Measurements from ENCODE around the gene SYK.

The SYK gene

DNA sequence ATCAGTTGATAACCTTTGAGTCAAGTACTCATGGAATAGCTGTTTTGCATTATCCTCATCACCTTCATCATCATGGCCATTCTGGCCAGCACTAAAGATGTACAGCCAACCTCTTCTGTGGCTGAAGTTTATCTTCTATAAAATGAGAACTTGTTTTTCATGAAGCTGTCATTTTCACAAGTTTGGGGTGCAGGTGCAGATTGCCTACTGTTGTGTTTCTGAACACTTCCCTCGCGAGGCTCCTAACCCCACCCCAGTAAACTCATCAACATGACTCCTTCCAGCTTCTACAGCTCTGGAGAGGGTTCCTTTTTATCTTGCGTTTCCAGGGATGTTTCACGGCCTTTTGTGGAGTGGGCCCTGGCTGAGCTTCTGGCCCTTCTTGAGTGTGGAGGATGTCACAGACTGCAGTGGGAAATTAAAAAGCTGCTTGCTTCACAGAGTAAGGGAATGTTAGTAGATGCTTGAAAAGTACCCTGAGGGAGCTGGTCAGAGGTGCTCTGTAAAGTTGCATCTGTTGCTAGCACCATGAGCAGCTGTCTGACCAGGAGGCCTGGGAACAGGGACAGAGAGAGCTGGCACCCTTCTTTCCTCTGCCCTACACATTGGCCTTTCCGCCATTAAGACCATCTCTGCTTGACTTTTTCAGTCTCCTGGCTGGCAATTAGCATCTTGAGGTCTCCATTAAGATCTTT, 24.9 kb downstream of the SYK start:
- DNase-seq, result no peak

DNA sequence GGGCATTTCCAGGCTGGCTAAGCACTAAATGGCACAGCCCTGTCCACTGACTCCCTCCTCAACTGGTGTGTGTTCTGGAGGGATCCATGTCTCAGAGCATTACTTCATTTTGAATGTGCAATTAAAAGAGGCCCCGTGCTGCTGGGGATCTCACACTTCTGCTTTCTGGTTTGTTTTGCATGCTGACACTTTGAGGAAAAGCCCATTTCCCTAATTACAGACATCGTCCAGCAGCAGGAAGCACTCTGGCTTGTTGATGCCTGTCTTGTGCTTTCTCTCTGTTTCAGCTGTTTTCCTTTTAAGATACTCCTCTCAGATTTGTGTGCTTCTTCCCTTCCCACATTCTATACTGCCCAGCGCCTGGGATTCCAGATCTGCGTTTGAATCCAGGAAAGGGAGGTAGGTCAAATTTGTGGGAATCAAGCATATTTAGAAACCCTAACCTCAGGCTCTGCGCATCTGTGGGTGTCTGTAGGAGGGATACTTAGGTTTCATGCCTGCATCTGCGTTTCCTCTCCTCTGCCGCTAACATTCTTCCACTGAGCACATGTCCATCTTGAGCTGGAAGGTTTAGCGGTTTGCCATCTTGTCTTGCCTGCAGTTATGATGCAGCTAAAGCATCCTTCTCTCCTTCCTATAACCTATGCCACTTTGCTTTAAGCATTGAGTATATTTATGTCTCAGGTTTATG, 25.7 kb downstream of the SYK start:
- no peak for DNase-seq

DNA sequence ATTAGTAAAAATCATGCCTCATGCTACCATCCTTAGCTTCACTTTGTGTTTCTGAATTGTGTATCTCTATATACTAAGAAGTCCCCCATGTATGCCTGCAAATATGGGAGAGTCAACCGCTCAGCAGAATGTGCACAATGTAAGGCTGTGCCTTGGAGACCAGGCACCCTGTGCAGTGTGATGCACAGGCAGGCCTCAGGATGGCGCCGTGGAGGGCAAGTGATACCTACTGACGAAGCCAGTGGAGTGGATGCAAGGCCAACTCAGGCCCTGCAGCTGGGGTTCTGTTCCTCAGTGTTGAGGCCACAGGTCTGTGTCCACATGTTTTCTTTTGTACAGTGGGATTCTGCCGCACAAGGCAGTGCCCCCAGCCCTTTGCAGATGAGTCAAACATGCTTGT, 28.4 kb downstream of the SYK start:
- no peak for DNase-seq

DNA sequence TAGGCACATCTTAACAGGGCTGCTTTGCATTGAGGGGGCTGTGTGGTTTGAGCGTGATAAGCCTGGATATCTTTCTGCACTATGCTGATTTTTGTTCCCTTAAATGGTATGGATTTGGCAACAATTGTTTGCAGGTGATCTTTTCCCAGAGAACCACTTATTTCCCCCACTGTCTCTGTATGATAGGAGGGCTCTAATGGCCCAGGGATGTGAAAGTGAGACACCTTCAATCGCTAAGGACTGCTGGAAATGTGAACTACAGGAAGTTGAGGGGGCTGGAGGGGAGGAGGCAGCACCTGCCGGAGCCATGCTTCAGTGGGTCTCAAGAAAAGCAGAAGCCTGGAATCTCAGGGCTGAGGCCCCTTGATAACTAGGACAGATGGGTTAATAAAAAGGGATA, 29.4 kb downstream of the SYK start:
- no peak for DNase-seq

DNA sequence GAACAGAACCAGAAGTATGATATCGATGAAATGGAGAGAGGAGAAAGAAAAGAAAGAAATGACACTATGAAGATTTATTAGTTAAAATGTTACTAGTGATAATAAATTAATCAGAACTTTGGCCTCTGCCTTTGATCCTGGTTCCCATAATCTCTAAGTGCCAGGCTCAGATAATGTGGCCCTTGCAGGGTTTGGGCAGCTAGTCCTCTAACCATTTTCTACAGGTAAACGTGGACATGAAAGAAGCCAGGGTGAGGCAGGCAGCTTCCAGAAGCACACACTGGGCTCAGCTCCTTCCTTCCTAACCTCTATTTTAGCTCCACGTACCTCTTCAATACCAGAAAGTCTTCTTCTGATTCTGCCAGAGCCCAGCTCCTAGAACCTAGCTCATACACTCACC, 30.6 kb downstream of the SYK start:
- DNase-seq, result no peak

DNA sequence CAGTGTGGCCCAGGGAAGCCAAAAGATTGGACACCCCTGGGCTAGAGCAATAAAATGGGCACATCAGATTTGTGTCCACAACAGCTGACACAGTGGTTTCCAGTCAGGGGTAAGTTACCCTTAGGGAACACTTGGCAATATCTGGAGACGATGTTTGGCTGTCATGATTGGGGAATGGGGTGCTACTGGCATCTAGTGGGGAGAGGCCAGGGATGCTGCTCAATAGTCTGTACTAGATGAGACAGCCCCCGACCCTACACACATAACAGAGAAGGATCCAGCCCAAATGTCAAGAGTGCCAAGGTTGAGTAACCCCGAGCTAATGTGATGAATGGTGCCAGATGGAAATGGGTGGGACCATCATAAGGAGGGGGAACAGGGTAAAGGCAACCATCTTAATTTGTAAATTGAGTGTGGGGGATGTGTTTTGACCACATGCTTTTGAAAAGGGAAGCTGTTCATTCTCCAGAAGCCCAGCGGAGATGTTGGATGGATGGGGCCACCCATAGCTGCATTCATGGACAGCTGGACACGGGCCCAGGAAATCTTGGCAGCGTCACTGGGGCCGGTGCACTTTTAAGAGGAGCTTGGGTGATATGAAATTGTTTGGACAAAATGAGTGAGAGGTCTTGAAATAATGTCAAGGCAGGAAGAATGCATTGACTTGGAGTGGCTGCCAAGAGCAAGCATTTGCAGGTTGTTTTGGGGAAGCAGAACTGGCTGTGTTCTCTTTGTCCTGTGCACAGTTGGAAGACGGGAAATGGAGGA, 33.4 kb downstream of the SYK start:
- DNase-seq, result no peak

DNA sequence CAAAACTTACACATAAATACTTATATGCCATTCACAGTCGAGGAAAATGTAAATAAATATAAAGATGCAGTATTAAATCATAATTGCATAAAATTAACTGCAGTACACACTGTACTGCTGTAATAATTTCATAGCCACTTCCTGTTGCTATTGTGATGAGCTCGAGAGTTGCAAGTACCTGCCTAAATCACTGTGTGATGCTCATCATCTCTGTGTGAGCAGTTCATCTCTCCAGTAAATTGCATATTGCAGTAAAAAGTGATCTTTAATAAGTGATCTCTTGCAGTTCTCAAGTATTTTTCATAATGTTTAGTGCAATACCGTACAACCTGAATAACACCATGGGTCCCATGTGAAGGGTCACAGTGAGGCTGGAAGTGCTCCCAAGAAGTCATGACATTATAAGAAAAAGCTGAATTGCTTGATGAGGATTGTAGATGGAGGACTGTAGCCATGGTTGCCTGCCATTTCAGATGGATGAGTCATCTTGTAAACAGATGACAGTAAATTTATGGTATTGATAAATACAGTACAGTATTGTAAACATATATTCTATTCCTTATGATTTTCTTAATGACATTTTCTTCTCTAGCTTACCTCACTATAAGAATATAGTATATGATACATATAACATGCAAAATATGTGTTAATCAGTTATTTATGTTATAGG, 34.9 kb downstream of the SYK start:
- no peak for DNase-seq

DNA sequence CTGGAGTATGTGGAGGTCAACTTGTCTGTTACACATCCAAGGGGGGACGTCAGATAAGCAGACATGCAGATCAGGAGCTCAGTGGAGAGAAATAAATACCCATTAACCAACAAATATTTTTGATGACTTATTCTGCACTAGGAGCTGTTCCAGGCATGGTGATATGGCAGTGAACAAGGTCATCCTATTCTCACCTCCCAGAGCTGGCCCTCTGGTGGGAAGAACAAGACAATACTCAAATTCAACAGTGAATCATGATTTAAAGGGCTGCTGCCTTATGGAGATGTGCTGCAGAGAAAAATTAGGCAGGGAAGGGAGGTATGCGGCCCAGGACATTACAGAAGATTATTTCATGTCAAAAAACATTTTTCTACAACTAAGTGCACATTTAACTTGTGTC, 36.5 kb downstream of the SYK start:
- no peak for DNase-seq

DNA sequence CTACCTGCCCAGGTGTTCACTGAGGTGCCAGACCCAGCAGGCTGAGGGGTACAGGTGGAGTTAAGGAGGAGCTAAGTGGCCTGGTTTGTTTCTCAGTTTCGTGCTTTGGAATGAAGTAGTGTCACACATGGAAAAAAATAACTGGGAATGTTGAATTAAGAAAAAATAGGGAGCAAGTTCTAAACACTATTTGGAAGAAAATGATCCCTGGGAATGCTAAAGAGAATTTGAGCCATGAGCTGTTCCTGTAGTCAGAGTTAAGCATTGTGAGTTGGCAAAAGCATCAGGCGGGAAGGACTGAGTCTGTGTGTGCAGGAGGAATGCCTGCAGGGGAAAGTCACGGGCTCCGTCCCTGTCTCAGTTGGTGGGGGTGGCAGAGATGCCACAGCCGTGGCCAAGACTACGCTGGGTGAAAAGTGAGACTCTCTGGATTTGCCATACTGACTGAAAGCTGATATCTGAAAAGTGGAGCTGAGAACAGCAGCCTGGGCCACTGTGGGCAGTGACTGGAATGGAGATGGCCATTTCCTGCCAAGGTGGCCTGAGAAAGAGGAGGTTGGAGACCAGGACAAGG, 37.0 kb downstream of the SYK start:
- DNase-seq, result no peak

DNA sequence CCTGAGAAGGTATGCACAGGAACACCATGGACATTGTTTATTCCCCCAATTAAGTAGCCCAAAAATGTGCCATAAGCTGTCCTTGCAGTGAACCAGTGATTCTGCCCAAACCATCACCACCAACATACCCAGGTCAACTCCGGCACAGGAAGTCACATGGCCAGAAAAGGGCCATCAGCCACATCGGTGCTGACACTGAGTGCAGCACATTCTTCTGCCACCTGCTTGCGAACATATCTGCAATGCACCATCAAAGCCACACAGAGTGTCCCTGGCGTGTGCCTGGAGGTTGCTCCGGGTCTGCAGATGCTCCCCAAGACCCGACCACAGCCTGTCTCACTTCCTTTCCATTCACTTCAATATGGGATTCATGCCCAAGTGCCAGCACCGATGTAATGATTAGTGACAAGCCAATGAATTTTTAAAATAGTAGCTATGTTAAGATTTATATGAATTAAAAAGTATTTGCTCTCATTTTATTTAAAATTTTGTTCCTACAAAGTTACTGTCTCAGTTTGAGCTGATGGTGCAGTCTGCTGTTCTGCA, 37.6 kb downstream of the SYK start:
- DNase-seq, result no peak

DNA sequence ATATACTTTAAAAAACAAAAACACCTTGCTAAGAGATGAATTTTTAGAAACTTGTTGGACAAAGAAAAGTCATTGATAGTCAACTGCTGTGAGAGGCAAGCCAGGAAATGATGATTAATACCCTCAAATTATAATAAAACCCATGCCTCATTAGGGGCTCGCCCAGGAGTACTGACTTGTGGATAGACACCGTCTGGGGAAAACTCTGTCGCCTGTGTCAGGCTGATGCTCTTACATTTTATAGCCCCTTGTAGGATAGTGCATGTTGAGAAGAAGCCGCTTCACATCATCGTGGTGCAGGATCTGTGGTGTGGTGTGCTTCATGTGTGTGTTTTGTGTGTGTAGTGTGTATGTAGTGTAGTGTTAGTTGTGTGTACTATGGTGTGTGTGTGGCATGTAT, 39.1 kb downstream of the SYK start:
- DNase-seq, result no peak

DNA sequence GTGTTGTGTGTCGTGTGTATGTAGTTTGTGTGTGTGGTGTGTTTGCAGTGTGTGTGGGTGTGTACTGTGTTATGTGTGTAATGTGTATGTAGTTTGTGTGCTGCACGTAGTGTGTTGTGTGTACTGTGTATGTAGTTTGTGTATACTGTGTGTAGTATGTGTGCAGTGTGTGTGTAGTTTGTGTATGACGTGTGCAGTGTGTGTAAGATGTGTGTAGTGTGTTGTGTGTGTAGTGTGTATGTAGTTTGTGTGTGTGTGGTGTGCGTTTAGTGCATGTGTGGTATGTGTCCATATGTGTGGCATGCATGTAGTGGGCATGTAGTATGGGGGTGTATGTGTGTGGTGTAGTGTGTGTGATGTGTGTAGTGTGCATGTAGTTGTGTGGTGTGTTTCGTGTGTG, 39.6 kb downstream of the SYK start:
- no peak for DNase-seq

DNA sequence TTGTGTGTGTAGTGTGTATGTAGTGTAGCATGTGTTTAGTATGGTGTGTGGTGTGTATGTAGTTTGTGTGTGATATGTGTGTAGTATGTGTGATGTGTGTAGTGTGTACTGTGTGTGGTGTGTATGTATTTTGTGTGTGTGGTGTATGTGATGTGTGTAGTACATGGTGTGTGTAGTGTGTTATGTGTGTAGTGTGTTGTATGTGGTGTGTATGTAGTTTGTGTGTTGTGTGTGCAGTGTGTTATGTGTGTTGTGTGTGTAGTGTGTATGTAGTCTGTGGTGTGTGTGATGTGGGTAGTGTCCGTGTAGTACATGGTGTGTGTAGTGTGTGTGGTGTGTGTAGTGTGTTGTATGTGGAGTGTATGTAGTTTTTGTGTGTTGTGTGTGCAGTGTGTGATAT, 40.0 kb downstream of the SYK start:
- no peak for DNase-seq

DNA sequence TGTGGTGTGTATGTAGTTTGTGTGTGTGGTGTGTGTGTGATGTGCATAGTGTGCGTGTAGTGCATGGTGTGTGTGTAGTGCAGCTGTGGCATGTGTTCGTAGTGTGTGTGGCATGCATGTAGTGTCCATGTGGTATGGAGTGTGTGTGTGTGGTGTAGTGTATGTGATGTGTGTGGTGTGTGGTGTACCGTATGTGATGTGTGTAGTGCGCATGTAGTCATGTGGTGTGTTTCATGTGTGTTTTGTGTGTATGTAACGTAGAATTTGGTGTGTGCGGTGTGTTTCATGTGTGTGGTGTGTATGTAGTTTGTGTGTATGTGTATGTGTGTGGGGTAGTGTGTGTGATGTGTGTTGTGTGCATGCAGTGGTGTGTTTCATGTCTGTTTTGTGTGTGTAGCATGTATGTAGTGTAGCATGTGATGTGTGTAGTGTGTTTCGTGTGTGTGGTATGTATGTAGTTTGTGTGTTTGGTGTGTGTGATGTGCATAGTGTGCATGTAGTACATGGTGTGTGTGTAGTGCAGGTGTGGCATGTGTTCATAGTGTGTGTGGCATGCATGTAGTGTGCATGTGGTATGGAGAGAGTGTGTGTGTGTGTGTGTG, 40.7 kb downstream of the SYK start:
- no peak for DNase-seq

DNA sequence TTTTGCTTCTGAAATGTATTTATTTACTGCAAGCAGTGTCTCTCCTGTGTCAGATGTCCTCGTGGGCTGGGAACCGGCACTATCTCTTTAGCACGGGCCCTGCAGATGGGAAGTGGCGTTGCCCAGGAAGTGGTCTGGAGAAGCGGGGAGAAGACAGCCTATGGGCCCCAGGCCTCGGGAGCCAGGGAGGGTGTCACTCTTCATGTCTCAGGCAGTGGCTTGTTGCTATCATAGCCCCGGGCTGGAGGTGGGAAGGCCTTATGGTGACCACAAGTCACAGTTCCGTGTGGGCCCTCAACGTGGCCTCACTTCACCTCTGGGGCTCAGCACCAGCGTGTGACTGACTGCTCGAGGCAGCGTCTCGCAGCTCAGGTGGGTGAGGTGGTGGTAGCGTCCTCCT, 41.4 kb downstream of the SYK start:
- no peak for DNase-seq

DNA sequence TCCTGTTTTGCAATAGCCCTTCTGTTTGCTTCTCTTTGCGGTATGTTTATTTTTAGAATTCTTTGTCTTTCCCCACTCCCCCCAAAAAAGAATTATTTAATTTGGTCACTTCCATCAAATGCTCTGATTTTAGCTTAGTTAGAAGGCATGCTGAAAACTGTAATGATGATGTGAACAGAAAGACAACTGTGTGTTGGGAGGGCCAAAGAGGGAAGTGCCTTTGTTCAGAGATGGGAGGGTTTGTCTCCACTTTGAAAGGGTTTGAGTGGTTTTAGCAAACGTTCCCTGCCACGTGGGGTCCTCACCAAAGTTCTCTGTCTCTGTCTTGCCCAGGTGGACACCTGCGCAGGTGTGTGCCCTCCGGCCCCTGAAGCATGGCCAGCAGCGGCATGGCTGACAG, 41.9 kb downstream of the SYK start:
- no peak for DNase-seq

DNA sequence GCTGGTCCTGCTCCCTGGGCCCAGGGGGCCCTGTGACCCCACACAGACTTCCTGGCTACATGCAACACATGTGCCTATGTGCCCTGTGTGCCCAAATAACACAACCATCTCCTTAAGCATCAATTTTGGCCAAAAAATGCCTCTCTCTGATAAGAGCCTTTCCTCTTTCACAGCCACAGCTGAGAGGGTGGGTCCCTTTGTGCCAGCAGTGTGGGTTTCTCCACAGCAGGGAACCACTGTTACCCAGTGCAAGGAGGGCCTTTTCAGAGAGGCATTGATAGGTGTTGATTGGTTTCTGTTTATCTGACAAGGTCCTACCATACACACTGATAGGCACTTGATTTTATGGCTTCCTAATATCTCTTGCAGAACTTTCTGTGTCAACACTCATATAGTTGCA, 42.7 kb downstream of the SYK start:
- DNase-seq, result no peak

DNA sequence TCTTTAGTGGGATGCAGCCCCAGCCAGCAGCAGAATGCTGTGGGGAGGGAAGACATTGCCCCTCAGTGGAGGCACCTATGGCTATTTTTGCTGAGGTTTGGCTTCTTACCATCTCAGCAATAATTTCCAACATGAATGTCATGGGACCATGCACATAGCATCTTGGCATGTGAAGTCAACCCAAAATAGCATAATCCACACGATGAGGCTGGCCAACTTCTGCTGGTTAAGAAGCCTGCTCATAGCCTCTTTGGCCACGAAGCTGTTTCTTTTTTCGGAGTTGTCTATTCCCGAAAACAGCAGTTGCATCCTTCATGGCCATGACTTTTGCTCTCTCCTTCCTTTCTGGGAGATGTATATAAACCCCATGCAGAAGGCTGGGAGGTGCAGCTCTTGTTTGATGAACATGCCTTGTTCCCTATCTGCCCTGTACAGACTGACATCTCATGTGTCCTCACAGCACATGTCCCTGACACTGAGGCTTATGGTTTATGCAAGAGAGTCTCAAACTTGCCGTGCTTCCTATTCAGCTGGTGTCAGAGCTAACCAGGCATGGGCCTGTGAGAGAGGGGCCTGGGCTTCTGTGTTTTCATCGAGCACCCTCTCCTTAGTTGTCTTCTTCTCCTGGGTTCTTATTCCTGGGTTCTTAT, 45.3 kb downstream of the SYK start:
- no peak for DNase-seq

DNA sequence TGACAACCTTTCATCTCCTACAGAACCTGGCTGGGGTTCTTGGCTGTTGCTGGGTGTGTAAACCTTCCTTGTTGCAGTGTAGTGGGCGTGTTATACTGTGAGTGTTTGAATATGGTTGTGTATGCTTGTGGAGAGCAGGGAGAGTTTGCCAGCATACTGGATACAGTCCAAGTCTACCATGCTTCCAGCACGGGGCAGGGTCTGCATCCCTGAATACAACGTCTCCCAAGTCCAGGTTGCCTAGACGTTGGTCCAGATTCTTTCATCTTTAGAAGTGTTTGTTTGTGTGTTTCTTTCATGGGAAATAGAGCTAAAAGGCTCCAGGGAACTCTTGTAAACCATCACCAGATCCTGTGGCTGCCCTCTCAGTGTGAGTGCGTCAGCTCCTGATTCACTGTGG, 46.4 kb downstream of the SYK start:
- DNase-seq, result no peak

DNA sequence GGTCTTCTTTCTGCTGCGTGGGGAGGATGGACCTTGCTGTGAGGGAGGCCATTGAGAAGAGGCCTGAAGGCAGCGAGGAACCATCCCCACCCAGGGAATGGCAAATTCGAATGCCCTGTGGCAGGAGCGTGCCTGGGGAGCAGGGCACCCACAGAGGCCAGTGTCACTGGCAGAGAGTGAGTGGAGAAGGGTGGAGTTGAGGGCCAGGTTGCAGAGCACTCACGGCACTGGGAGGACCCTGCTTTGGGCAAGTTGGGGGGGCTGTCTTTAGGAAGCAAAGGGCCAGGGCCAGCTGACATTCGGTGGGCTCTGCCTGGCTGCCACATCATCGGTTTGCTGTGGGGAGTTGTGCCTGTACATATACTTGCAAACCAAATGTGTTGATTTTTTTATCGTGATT, 47.2 kb downstream of the SYK start:
- DNase-seq, result no peak

DNA sequence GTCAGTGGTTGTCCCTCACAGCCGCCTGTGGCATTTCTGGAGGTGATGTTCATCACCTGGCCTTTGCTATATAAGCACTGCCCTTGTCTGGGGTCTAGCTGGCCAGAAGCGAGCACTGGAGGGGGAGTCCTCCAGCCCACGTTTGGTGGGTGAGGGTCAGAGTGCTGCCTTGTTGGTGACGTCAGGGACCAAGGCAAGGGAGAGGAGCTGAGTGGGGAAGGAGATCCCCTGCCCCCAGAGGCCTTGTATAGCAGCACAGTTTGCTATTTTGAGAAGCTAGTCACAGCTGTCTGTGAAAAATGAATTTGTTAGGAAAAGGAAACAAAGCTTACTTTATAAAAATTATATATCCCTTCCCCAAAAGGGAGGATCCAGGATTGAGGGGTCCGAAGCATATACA, 49.8 kb downstream of the SYK start:
- no peak for DNase-seq

DNA sequence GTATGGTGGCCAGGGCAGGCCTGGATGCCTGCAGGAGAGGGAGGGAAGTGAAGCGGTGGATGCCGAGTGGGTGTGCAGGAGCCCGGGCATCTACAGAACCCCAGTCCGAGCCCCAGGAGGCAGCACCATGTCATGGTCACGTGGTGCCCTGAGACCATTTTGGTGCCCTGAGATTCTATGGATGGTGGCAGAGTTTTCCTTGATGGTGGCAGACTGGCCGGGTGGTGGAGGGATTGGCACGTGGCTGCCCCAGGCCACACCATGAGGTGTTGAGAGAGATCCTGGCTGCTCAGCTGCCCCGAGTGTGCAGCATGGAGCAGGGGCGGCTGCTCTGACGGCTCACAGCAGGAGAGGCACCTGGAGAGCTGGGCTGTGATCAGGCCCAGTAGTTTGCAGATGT, 52.3 kb downstream of the SYK start:
- DNase-seq, result no peak

All from activated naive CD4-positive, alpha-beta T cell treated with Interleukin-2 at 50 U/mL for 16 hours (primary cell).